ENCODE measurements around the gene PPOX. TPM values are rescaled to one million over a fixed set of nuclear protein-coding genes. Genes with fewer than 3 reads are reported as not detected.

PPOX gene
- total RNA-seq, 2 experiments from 2014 or later: 42.0 to 45.5 TPM

- ChIA-PET POLR2A (interaction anchor here (0.7 to 2.9 kb wide), 4 partner anchors 10 to 439 kb away, joined by 3 to 18 read pairs (median 4); partner anchors contain the start of genes NDUFS2 and TOMM40L), CTCF (ENCODE audit: unreplicated experiment) (no interaction called here)
- Histone ChIP-seq H3K9me2 (ENCODE audit: insufficient read depth, low read length) (no peaks in the 10 kb centered on the region), H3K9me3 (ENCODE audit: low read length) (no peaks in the 10 kb centered on the region), H3K27ac (ENCODE audit: low read depth, low read length, poor library complexity, severe bottlenecking) (no peak within 1 kb of the TSS), H3K4me1 (ENCODE audit: insufficient read depth, low read length, poor library complexity, severe bottlenecking) (peaks cover 37% of the 10 kb centered on the region), H3K4me2 (ENCODE audit: low read length) (no peak within 1 kb of the TSS), H4K20me1 (ENCODE audit: insufficient read depth, low read length) (no peaks in the 10 kb centered on the region), H3K79me2 (ENCODE audit: insufficient read depth, low read depth, low read length) (no peaks in the 10 kb centered on the region), H2AFZ (ENCODE audit: low read length) (no peak within 1 kb of the TSS), H3K36me3 (ENCODE audit: insufficient read depth, low read length) (peaks cover 43% of the 10 kb centered on the region), H3K4me3 (ENCODE audit: low read depth, low read length, poor library complexity, severe bottlenecking) (no peak within 1 kb of the TSS)
- TF ChIP-seq EZH2phosphoT487 (IDR thresholded peaks at IDR 0.05; ENCODE audit: borderline replicate concordance, low read depth, low read length): no peak
- no peak for TF ChIP-seq CTCF (conservative IDR thresholded peaks at IDR 0.05; ENCODE audit: low read length)
- intact Hi-C loops (cut with micrococcal nuclease; ENCODE audit: unreplicated experiment): no loop called here
- no TSS peak for BruUV-seq (replicated peaks)
- no peak for DNase-seq (ENCODE audit: low spot score)
These were observed 48.9 kb downstream of the PPOX start, which contains the start of gene FCER1G for GRCh38 chr1:161215076-161215475. FCER1G (plus strand) TSS chr1:161215295; CDS start chr1:161215322, 27 bp downstream.

GRCh38 chr1:161216945-161217712, 50.9 kb downstream of the PPOX start:
- Histone ChIP-seq H3K9me3 (ENCODE audit: low read length) (no peaks in the 10 kb centered on the region), H3K4me3 (ENCODE audit: low read depth, low read length, poor library complexity, severe bottlenecking) (peak overlapping the region; percentile 20), H3K36me3 (ENCODE audit: insufficient read depth, low read length) (peaks cover 24% of the 10 kb centered on the region), H3K4me1 (ENCODE audit: insufficient read depth, low read length, poor library complexity, severe bottlenecking) (peaks cover 34% of the 10 kb centered on the region), H3K27ac (ENCODE audit: low read depth, low read length, poor library complexity, severe bottlenecking) (peak overlapping the region; percentile 44), H3K79me2 (ENCODE audit: insufficient read depth, low read depth, low read length) (no peaks in the 10 kb centered on the region), H3K9me2 (ENCODE audit: insufficient read depth, low read length) (no peaks in the 10 kb centered on the region), H2AFZ (ENCODE audit: low read length) (peak overlapping the region; percentile 68; the same call in 1 of the 2 replicates), H3K4me2 (ENCODE audit: low read length) (peak overlapping the region; percentile 56), H4K20me1 (ENCODE audit: insufficient read depth, low read length) (no peaks in the 10 kb centered on the region)
- ChIA-PET POLR2A (interaction anchor here (1.0 to 4.4 kb wide), 7 partner anchors 8 to 85 kb away, joined by 3 to 22 read pairs (median 4); partner anchors contain the start of genes NDUFS2 and TOMM40L), CTCF (ENCODE audit: unreplicated experiment) (interaction anchor here (2.2 kb wide), 1 partner anchor 9 kb away, joined by 9 read pairs; the partner anchor contains the start of gene TOMM40L)
- peak; percentile 80 for DNase-seq (ENCODE audit: low spot score)
- BruUV-seq (replicated peaks): no TSS peak
- intact Hi-C loops (cut with micrococcal nuclease; ENCODE audit: unreplicated experiment): no loop called here
- no peak for TF ChIP-seq CTCF (conservative IDR thresholded peaks at IDR 0.05; ENCODE audit: low read length)

GRCh38 chr1:161217831-161218230, 51.6 kb downstream of the PPOX start:
- Histone ChIP-seq H3K27ac (ENCODE audit: low read depth, low read length, poor library complexity, severe bottlenecking) (peak overlapping the region; percentile 44), H3K79me2 (ENCODE audit: insufficient read depth, low read depth, low read length) (no peaks in the 10 kb centered on the region), H3K4me2 (ENCODE audit: low read length) (peak overlapping the region; percentile 56), H3K36me3 (ENCODE audit: insufficient read depth, low read length) (peaks cover 18% of the 10 kb centered on the region), H2AFZ (ENCODE audit: low read length) (peak overlapping the region; percentile 68; the same call in 1 of the 2 replicates), H3K4me1 (ENCODE audit: insufficient read depth, low read length, poor library complexity, severe bottlenecking) (peaks cover 34% of the 10 kb centered on the region), H3K4me3 (ENCODE audit: low read depth, low read length, poor library complexity, severe bottlenecking) (peak overlapping the region; percentile 20), H4K20me1 (ENCODE audit: insufficient read depth, low read length) (no peaks in the 10 kb centered on the region), H3K9me2 (ENCODE audit: insufficient read depth, low read length) (no peaks in the 10 kb centered on the region), H3K9me3 (ENCODE audit: low read length) (no peaks in the 10 kb centered on the region)
- no peak for DNase-seq (ENCODE audit: low spot score)
- TF ChIP-seq CTCF (conservative IDR thresholded peaks at IDR 0.05; ENCODE audit: low read length): no peak
- no peak for TF ChIP-seq EZH2phosphoT487 (IDR thresholded peaks at IDR 0.05; ENCODE audit: borderline replicate concordance, low read depth, low read length)
- intact Hi-C loops (cut with micrococcal nuclease; ENCODE audit: unreplicated experiment): no loop called here
- POLR2A ChIA-PET: interaction anchor here (1.0 to 4.4 kb wide), 5 partner anchors 8 to 84 kb away, joined by 3 to 22 read pairs (median 9); partner anchors contain the start of genes NDUFS2 and TOMM40L
- CTCF ChIA-PET (ENCODE audit: unreplicated experiment): interaction anchor here (0.6 to 2.2 kb wide), 2 partner anchors 8 to 14 kb away, joined by 3 to 9 read pairs; partner anchors contain the start of gene TOMM40L
- no TSS peak for BruUV-seq (replicated peaks)
